ENCODE measurements around the gene ACTR10.

ACTR10 gene

GRCh38 chr14:58281969-58282368 is 82.0 kb downstream of the ACTR10 start:
- DNase-seq (ENCODE audit: low spot score) = no peak

- no peak for DNase-seq (ENCODE audit: low spot score)
These were observed 83.1 kb downstream of the ACTR10 start for GRCh38 chr14:58282925-58283593.

GRCh38 chr14:58283730-58284129 is 83.8 kb downstream of the ACTR10 start:
- no peak for DNase-seq (ENCODE audit: low spot score)

- DNase-seq (ENCODE audit: low spot score) = no peak
These were observed 85.2 kb downstream of the ACTR10 start for GRCh38 chr14:58285132-58285531.
